A549 treated with CpdA at 1 μM for 4 hours (cell line): ENCODE data around the gene MPG. TPM values are rescaled to one million over a fixed set of nuclear protein-coding genes. Genes with fewer than 3 reads are reported as not detected.

Experiments used
- total RNA-seq: library from RNA; stranded (reverse); fragments of 200-300 nt; extraction: Qiagen RNA extraction; gene quantifications from 5 replicates; pipeline ENCODE4 v1.2.3, GENCODE V29; 2022; ENCODE audit warnings: low read depth

MPG gene
- total RNA-seq = 54.2 to 80.9 TPM (median 71.8 TPM) in 5 replicates

GRCh38 chr16:77807-78443, at the start of gene MPG:
Gene MPG, plus strand, starts transcription at chr16:78225. Its CDS starts 85 bp downstream, at chr16:78310.

GRCh38 chr16:53346-54236, 24.4 kb upstream of the MPG start, which contains the start of the genes POLR3K and SNRNP25:
Gene POLR3K, minus strand, starts transcription at chr16:53608. Its CDS starts 22 bp downstream, at chr16:53586.
Gene SNRNP25, plus strand, starts transcription at chr16:53828. Its CDS starts 189 bp downstream, at chr16:54017.

GRCh38 chr16:72561-73548, 5.2 kb upstream of the MPG start, which contains the start of gene RHBDF1:
Gene RHBDF1, minus strand, starts transcription at chr16:72631. Its CDS starts 7,616 bp downstream, at chr16:65015.

Other genes starting within 250 kb of the MPG start
- 37.5 to 43.1 TPM (median 41.6 TPM) in 5 replicates for gene POLR3K, start 24.6 kb upstream of the MPG start, total RNA-seq
- gene SNRNP25, start 24.4 kb upstream of the MPG start, total RNA-seq = 59.6 to 78.0 TPM (median 75.6 TPM) in 5 replicates
- gene RHBDF1, start 5.6 kb upstream of the MPG start, total RNA-seq = 19.8 to 32.1 TPM (median 28.4 TPM) in 5 replicates
- gene NPRL3, start 60.4 kb downstream of the MPG start, total RNA-seq = 23.1 to 31.0 TPM (median 30.2 TPM) in 5 replicates
- 0.13 TPM in 1 of 5 replicates, not detected in the others for gene HBZ, start 74.4 kb downstream of the MPG start, total RNA-seq
- gene HBM, start 87.8 kb downstream of the MPG start, total RNA-seq = not detected in 5 replicates
- 0.27 to 0.53 TPM (median 0.40 TPM) in 3 of 5 replicates, not detected in the others for gene HBA2, start 94.7 kb downstream of the MPG start, total RNA-seq
- gene HBA1, start 98.5 kb downstream of the MPG start, total RNA-seq = 0.91 to 1.6 TPM (median 1.3 TPM) in 5 replicates
- 4.6 to 8.4 TPM (median 7.2 TPM) in 5 replicates for gene HBQ1, start 102.2 kb downstream of the MPG start, total RNA-seq
- gene LUC7L, start 151.2 kb downstream of the MPG start, total RNA-seq = 46.2 to 59.0 TPM (median 55.7 TPM) in 5 replicates
- 43.8 to 50.6 TPM (median 45.5 TPM) in 5 replicates for gene FAM234A, start 156.6 kb downstream of the MPG start, total RNA-seq
- gene RGS11, start 197.7 kb downstream of the MPG start, total RNA-seq = 3.7 to 5.5 TPM (median 4.1 TPM) in 5 replicates
- 1.8 to 3.8 TPM (median 2.5 TPM) in 5 replicates for gene ARHGDIG, start 202.4 kb downstream of the MPG start, total RNA-seq
- gene PDIA2, start 204.9 kb downstream of the MPG start, total RNA-seq = 0.23 to 0.89 TPM (median 0.57 TPM) in 4 of 5 replicates, not detected in the other